Chondrocyte (in vitro differentiated cells): ENCODE measurements around the gene UAP1L1. TPM values are rescaled to one million over a fixed set of nuclear protein-coding genes. Genes with fewer than 3 reads are reported as not detected.
"Not testable (repeated sequence)": the region's sequence is repeated elsewhere in the genome, so short reads cannot be mapped to it uniquely, and the experiment has no call there.

Experiments used
- DNase-seq: peaks from one replicate; pipeline ENCODE4 v3.0.0; 2021; ENCODE audit warnings: mixed read lengths, low spot score
- H3K27ac Mint-ChIP-seq: one replicate; pipeline ENCODE4 v1.8.0; 2021; ENCODE audit warnings: mild to moderate bottlenecking, moderate library complexity, mixed read lengths; ENCODE audit not compliant: unreplicated experiment
- H3K27me3 Mint-ChIP-seq: 2 replicates; pipeline ENCODE4 v1.8.0; 2021; ENCODE audit warnings: low read depth, mixed read lengths
- H3K36me3 Mint-ChIP-seq: 2 replicates; pipeline ENCODE4 v1.8.0; 2021; ENCODE audit warnings: low read depth, mixed read lengths
- H3K4me1 Mint-ChIP-seq: 2 replicates; pipeline ENCODE4 v1.8.0; 2021; ENCODE audit warnings: low read depth, mild to moderate bottlenecking, mixed read lengths
- H3K4me3 Mint-ChIP-seq: one replicate; pipeline ENCODE4 v1.8.0; 2021; ENCODE audit warnings: mild to moderate bottlenecking, moderate library complexity, mixed read lengths; ENCODE audit not compliant: unreplicated experiment
- H3K9me3 Mint-ChIP-seq: 2 replicates; pipeline ENCODE4 v1.8.0; 2021; ENCODE audit warnings: low read depth, mixed read lengths
- total RNA-seq: library from RNA; stranded (reverse); gene quantifications from 3 replicates; pipeline ENCODE4 v1.2.1, GENCODE V29; 2021
- TF ChIP-seq, protein P1 (sequence below): fragments of 200-600 bp; sonication (generic); IDR thresholded peaks from 2 replicates; pipeline ENCODE4 v1.5.0; 2021; ENCODE audit warnings: antibody characterized with exemption, mild to moderate bottlenecking, moderate library complexity

UAP1L1 gene
- total RNA-seq, 1 donor from 2014 or later = 44.0 TPM

DNA sequence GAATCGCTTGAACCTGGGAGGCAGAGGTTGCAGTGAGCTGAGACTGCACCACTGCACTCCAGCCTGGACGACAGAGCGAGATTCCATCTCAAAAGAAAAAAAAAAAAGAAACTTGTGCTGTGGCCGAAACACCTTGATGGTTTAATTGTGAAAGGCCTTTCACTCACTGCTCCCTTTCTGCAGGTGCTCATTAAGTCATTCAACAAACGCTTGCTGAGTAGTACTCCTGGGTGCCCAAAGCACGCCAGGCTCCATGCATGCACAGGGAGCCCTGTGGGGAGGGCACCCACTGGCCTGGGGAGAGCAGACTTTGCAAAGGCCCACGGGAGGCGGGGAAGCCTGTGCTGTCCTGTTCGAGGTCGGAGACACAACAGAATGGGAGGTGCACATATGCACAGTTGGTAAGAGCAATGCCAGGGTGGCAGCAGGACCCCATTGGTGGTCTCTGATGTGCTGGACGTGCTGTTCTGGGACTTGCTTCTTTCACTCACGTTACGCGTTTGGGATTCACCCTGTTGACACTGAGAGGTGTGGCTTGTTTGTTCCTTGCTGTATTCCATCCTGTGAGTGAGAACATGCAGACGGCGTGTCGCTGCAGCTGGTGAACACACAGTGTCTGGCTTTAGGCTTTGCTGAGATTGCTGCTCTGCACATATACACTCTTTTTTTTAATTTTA is 20.4 kb upstream of the UAP1L1 start:
- no peak overlapping the region for H3K4me3 Mint-ChIP-seq
- H3K36me3 Mint-ChIP-seq = no peaks in the 10 kb centered on the region
- TF ChIP-seq, protein P1, sequence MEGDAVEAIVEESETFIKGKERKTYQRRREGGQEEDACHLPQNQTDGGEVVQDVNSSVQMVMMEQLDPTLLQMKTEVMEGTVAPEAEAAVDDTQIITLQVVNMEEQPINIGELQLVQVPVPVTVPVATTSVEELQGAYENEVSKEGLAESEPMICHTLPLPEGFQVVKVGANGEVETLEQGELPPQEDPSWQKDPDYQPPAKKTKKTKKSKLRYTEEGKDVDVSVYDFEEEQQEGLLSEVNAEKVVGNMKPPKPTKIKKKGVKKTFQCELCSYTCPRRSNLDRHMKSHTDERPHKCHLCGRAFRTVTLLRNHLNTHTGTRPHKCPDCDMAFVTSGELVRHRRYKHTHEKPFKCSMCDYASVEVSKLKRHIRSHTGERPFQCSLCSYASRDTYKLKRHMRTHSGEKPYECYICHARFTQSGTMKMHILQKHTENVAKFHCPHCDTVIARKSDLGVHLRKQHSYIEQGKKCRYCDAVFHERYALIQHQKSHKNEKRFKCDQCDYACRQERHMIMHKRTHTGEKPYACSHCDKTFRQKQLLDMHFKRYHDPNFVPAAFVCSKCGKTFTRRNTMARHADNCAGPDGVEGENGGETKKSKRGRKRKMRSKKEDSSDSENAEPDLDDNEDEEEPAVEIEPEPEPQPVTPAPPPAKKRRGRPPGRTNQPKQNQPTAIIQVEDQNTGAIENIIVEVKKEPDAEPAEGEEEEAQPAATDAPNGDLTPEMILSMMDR = no peak
- no peaks in the 10 kb centered on the region for H3K9me3 Mint-ChIP-seq
- no peak overlapping the region for H3K27ac Mint-ChIP-seq
- H3K4me1 Mint-ChIP-seq = peaks cover 9% of the 10 kb centered on the region
- peaks cover 4% of the 10 kb centered on the region for H3K27me3 Mint-ChIP-seq
- no peak for DNase-seq

DNA sequence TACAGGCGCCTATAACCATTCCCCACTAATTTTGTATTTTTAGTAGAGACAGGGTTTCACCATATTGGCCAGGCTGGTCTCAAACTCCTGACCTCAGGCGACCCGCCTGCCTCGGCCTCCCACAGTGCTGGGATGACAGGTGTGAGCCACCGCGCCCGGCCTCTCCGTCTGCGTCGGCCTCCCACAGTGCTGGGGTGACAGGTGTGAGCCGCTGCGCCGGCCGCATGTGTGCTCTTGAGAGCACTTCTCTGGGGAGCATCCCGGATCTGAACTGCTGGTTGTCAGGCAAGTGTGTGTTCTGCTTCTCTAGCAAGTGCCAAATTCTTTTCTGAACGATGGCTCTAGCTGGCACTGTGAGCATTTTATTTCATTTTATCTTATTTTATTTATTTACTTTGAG is 19.8 kb upstream of the UAP1L1 start:
- no peak for DNase-seq
- TF ChIP-seq, protein P1 = no peak
- peaks cover 9% of the 10 kb centered on the region for H3K4me1 Mint-ChIP-seq
- H3K36me3 Mint-ChIP-seq = no peaks in the 10 kb centered on the region
- peaks cover 4% of the 10 kb centered on the region for H3K27me3 Mint-ChIP-seq
- no peak overlapping the region for H3K27ac Mint-ChIP-seq
- no peaks in the 10 kb centered on the region for H3K9me3 Mint-ChIP-seq
- H3K4me3 Mint-ChIP-seq = no peak overlapping the region

DNA sequence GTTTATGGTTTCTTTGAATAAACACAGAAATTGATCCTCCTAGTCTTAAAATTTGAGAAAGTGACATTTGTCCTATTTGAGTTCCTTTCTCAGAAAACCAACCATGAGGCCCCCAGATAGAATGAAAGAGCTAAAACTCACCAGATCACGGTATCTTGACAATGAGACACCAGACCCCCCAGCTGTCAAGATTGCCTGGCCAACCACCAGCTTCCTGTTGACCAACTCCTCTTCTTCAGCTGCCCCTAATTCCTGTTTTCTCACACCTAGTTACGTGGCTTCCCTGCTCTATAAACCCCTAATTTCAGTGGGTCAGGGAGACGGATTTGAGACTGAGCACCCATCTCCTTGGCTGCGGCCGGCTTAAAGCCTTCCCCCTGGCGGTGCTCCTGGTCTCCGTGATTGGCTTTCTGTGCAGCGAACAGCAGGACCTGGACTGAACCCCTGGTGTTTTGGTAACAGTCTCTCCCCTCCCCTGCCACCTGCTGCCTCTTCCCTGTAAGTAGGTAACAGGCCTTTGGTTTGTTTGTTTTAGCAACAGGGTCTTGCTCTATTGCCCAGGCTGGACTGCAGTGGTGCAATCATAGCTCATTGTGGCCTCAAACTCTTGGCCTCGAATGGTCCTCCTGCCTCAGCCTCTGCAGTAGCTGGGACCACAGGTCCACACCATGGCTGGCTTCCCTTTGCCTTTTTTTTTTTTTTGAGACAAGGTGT is 18.6 kb upstream of the UAP1L1 start:
- TF ChIP-seq, protein P1 = no peak
- no peaks in the 10 kb centered on the region for H3K9me3 Mint-ChIP-seq
- no peak overlapping the region for H3K4me3 Mint-ChIP-seq
- no peak overlapping the region for H3K27ac Mint-ChIP-seq
- no peaks in the 10 kb centered on the region for H3K36me3 Mint-ChIP-seq
- no peaks in the 10 kb centered on the region for H3K27me3 Mint-ChIP-seq
- peaks cover 9% of the 10 kb centered on the region for H3K4me1 Mint-ChIP-seq
- DNase-seq = no peak

DNA sequence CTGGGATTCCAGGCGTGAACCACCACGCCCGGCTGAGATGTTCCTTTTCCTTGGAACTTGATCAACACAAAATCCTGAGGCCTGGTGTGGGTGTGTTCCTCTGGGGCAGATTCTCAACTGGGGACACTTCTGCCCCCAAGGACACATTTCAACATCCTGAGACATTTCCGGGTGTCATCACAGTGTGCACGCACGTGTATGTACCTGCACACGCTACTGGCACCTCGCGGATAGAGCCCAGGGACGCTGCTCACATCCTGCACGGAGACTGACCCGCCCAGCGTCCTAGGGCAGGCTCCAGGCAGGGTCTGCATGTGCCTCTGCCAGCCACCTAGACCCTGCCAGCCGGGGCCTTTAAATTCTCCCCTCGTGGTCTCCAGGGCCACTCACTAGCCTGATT is 14.9 kb upstream of the UAP1L1 start:
- Mint-ChIP-seq H3K27ac (no peak overlapping the region), H3K4me1 (peaks cover 4% of the 10 kb centered on the region)
- TF ChIP-seq, protein P1 = no peak

DNA sequence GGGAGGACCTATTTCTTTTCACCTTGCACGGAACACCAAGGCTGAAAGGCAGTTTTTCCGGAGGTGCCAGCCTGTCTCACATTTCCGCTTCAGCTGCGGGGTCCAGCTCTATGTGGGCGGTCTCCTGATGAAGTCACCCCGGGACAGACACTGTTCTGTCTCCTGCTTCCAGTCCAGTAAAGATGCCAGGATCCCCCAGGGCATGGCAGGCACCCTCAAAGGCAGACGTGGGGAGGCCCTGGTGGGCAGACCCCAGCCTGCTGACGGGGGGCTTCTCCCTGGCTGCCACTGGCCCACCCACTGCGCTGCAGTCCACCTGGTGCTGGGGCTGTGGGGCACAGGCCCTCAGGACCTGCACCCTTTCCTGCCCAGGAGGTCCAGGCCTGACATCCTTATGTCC is 14.5 kb upstream of the UAP1L1 start:
- DNase-seq, H3K36me3 Mint-ChIP-seq, H3K4me3 Mint-ChIP-seq, H3K4me1 Mint-ChIP-seq, H3K27me3 Mint-ChIP-seq, H3K27ac Mint-ChIP-seq, H3K9me3 Mint-ChIP-seq: not testable (repeated sequence)

More for the DNA sequence above, 14.9 kb upstream of the UAP1L1 start:
- H3K36me3 Mint-ChIP-seq = no peaks in the 10 kb centered on the region
- no peak for DNase-seq
- H3K9me3 Mint-ChIP-seq = no peaks in the 10 kb centered on the region
- no peak overlapping the region for H3K4me3 Mint-ChIP-seq
- no peaks in the 10 kb centered on the region for H3K27me3 Mint-ChIP-seq
